ENCODE results near the gene MINAR2.

DNA sequence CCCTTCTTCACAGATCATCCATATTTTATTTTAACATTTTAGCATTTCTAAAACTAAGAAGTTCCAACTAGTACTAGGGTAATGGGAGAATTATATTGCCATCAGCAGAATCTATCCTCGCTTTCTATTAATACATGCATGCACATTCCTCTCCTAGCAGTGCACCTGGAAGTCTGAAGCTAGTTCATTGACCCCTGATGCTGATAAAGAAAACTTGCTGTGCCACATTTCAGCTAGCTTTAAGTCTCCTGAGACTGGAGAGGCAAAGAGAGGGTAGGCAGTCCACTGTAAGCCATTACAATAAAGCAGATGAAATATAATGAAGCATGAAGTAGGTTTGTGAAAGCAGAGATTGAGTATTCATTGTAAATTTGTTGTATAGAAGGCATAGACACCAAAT lies 15.8 kb downstream of the MINAR2 start:
- TF ChIP-seq, protein P1, sequence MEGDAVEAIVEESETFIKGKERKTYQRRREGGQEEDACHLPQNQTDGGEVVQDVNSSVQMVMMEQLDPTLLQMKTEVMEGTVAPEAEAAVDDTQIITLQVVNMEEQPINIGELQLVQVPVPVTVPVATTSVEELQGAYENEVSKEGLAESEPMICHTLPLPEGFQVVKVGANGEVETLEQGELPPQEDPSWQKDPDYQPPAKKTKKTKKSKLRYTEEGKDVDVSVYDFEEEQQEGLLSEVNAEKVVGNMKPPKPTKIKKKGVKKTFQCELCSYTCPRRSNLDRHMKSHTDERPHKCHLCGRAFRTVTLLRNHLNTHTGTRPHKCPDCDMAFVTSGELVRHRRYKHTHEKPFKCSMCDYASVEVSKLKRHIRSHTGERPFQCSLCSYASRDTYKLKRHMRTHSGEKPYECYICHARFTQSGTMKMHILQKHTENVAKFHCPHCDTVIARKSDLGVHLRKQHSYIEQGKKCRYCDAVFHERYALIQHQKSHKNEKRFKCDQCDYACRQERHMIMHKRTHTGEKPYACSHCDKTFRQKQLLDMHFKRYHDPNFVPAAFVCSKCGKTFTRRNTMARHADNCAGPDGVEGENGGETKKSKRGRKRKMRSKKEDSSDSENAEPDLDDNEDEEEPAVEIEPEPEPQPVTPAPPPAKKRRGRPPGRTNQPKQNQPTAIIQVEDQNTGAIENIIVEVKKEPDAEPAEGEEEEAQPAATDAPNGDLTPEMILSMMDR (IDR thresholded peaks at IDR 0.05), result no peak
- TF ChIP-seq POLR2A (IDR thresholded peaks at IDR 0.05) (no peak), EP300 (IDR thresholded peaks at IDR 0.05) (no peak), POLR2AphosphoS5 (IDR thresholded peaks at IDR 0.05) (no peak)
